Testis (tissue), 3 donors: ENCODE data around the gene NXPH2. TPM values are rescaled to one million over a fixed set of nuclear protein-coding genes. Genes with fewer than 3 reads are reported as not detected.

ENCODE experiments used
- DNase-seq: peaks from one replicate; pipeline ENCODE4 v3.0.0-alpha.2; 2019
- H3K27ac ChIP-seq, 2 donors: fragments of 200-600 bp; sonication (generic); one replicate each; pipeline ENCODE4 v1.5.1; 2019
- H3K27me3 ChIP-seq: fragments of 200-600 bp; sonication (generic); one replicate; pipeline ENCODE4 v1.5.1; 2019
- H3K36me3 ChIP-seq: fragments of 200-600 bp; sonication (generic); one replicate; pipeline ENCODE4 v1.5.1; 2017; ENCODE audit warnings: low read depth; ENCODE audit errors: missing control alignments
- H3K4me1 ChIP-seq: fragments of 200-600 bp; sonication (generic); one replicate; pipeline ENCODE4 v1.5.1; 2019
- H3K4me3 ChIP-seq, 2 donors: fragments of 200-600 bp; sonication (generic); one replicate each; pipeline ENCODE4 v1.5.1; 2017 to 2019
- H3K9me3 ChIP-seq: fragments of 200-600 bp; sonication (generic); one replicate; pipeline ENCODE4 v1.5.1; 2017
- CTCF ChIP-seq, 3 experiments: fragments of 450-650 bp in 2 of 3; fragments of 200-600 bp in 1 of 3; sonication (generic) in 1 of 3; IDR thresholded peaks; one replicate each; pipeline ENCODE4 v1.5.1; 2016 to 2019; ENCODE audit warnings: antibody characterized with exemption in 3 of 3, mild to moderate bottlenecking in 2 of 3, moderate library complexity in 1 of 3
- POLR2A ChIP-seq: fragments of 450-650 bp; IDR thresholded peaks from one replicate; pipeline ENCODE4 v1.6.1; 2017; ENCODE audit warnings: antibody characterized with exemption, mild to moderate bottlenecking, moderate library complexity
- WGBS, 2 donors: methylation state at CpG; one replicate each; pipeline ENCODE4 v1.1.5; 2018; 5-methylcytosine and 5-hydroxymethylcytosine counted together
- intact Hi-C: fragments of 100-400 bp; cut with DNase I; formaldehyde crosslinking; loops from one replicate; pipeline ENCODE4 v1.15.1; 2023; ENCODE audit warnings: low total_unique reads
- polyA plus RNA-seq: library from polyadenylated mRNA; stranded (reverse); fragments of 350-450 nt; fragmentation: Illumina TruSeq; extraction: RNeasy Lipid Tissue Mini Kit (QIAGEN cat#74804); gene quantifications from one replicate; pipeline ENCODE4 v1.2.3, GENCODE V29; 2014; ENCODE audit warnings: low read depth, low replicate concordance; ENCODE audit not compliant: insufficient read depth
- total RNA-seq, 2 donors: library from RNA; depleted of rRNA; stranded (reverse); fragments of >200 nt; gene quantifications; one replicate each; pipeline ENCODE4 v1.2.3, GENCODE V29; 2016

NXPH2 gene
- total and polyA plus RNA-seq, 3 donors from 2014 or later, result 0.63 TPM; not detected in 2

- intact Hi-C loops, result no loop called here
- Histone ChIP-seq H3K27ac (no peak overlapping the region), H3K4me1 (no peaks in the 10 kb centered on the region), H3K9me3 (no peaks in the 10 kb centered on the region), H3K27me3 (no peaks in the 10 kb centered on the region), H3K4me3 (no peak overlapping the region), H3K36me3 (no peaks in the 10 kb centered on the region)
- no peak for DNase-seq
- TF ChIP-seq CTCF (IDR thresholded peaks at IDR 0.05) (no peak), POLR2A (no peak)
- 73 to 75% methylated on average over 2 of the region's 2 CpGs for WGBS, 2 donors
Observed at GRCh38 chr2:138632066-138632620, 148.0 kb downstream of the NXPH2 start.

GRCh38 chr2:138630164-138630563, 150.0 kb downstream of the NXPH2 start:
- Histone ChIP-seq H3K4me3 (no peak overlapping the region), H3K36me3 (no peaks in the 10 kb centered on the region), H3K27me3 (no peaks in the 10 kb centered on the region), H3K9me3 (no peaks in the 10 kb centered on the region), H3K4me1 (no peaks in the 10 kb centered on the region), H3K27ac (no peak overlapping the region)
- TF ChIP-seq CTCF (IDR thresholded peaks at IDR 0.05), result no peak
- TF ChIP-seq POLR2A, result no peak
- DNase-seq, result no peak
- intact Hi-C loops, result no loop called here
- 85 to 92% methylated on average over 2 of the region's 2 CpGs for WGBS, 2 donors

- intact Hi-C loops, result no loop called here
- 88 to 96% methylated on average over 1 of the region's 1 CpG for WGBS, 2 donors
- Histone ChIP-seq H3K27ac (no peak overlapping the region), H3K27me3 (no peaks in the 10 kb centered on the region), H3K9me3 (no peaks in the 10 kb centered on the region), H3K36me3 (no peaks in the 10 kb centered on the region), H3K4me3 (no peak overlapping the region), H3K4me1 (no peaks in the 10 kb centered on the region)
- no peak for TF ChIP-seq POLR2A
- TF ChIP-seq CTCF (IDR thresholded peaks at IDR 0.05), result no peak
- no peak for DNase-seq
Observed at GRCh38 chr2:138626148-138626547, 154.0 kb downstream of the NXPH2 start.

- Histone ChIP-seq H3K4me1 (no peaks in the 10 kb centered on the region), H3K9me3 (no peaks in the 10 kb centered on the region), H3K36me3 (no peaks in the 10 kb centered on the region), H3K27ac (no peak overlapping the region), H3K4me3 (no peak overlapping the region), H3K27me3 (no peaks in the 10 kb centered on the region)
- intact Hi-C loops, result no loop called here
- DNase-seq, result no peak
- WGBS, 2 donors, result 64 to 74% methylated on average over 3 of the region's 3 CpGs
- TF ChIP-seq POLR2A (no peak), CTCF (IDR thresholded peaks at IDR 0.05) (no peak)
Observed at GRCh38 chr2:138622613-138623012, 157.6 kb downstream of the NXPH2 start.

- H3K27ac ChIP-seq, result no peak overlapping the region
- no peaks in the 10 kb centered on the region for H3K4me1 ChIP-seq
- TF ChIP-seq CTCF (IDR thresholded peaks at IDR 0.05), result no peak
- no peak for TF ChIP-seq POLR2A
- DNase-seq, result no peak
- no peaks in the 10 kb centered on the region for H3K27me3 ChIP-seq
- intact Hi-C loops, result no loop called here
- H3K36me3 ChIP-seq, result no peaks in the 10 kb centered on the region
- WGBS, 2 donors, result 62 to 70% methylated on average over 3 of the region's 3 CpGs
- no peaks in the 10 kb centered on the region for H3K9me3 ChIP-seq
- no peak overlapping the region for H3K4me3 ChIP-seq
Observed at GRCh38 chr2:138621139-138621538, 159.1 kb downstream of the NXPH2 start.
